Activated B cell treated with CpG ODN at 0.5 μM for 24 hours (primary cell): ENCODE data around the gene ZMYND8. TPM values are rescaled to one million over a fixed set of nuclear protein-coding genes. Genes with fewer than 3 reads are reported as not detected.
"Not testable (repeated sequence)": the region's sequence is repeated elsewhere in the genome, so short reads cannot be mapped to it uniquely, and the experiment has no call there.

ENCODE experiments used
- ATAC-seq: fragments of 200-7000 bp; cut with Tn5 transposase; one replicate; pipeline ENCODE4 v1.10.0; 2021; ENCODE audit warnings: low read depth, mild to moderate bottlenecking, moderate library complexity
- CTCF ChIA-PET: fragments of 350-600 bp; sonication (Branson Sonifier 250); formaldehyde crosslinking; loops from one replicate; lab custom pipeline; 2021; ENCODE audit warnings: antibody characterized with exemption; lab: Charles Lee
- POLR2A ChIA-PET: fragments of 350-600 bp; sonication (Branson Sonifier 250); formaldehyde crosslinking; loops from one replicate; lab custom pipeline; 2021; ENCODE audit warnings: antibody characterized with exemption; lab: Charles Lee
- DNase-seq: peaks from one replicate; pipeline ENCODE4 v3.0.0; 2022
- H3K27ac Mint-ChIP-seq: one replicate; pipeline ENCODE4 v1.8.0; 2020; ENCODE audit warnings: mixed read lengths
- H3K27me3 Mint-ChIP-seq: one replicate; pipeline ENCODE4 v1.8.0; 2021; ENCODE audit warnings: mixed read lengths
- H3K36me3 Mint-ChIP-seq: one replicate; pipeline ENCODE4 v1.8.0; 2021; ENCODE audit warnings: low read depth, mixed read lengths
- H3K4me1 Mint-ChIP-seq: one replicate; pipeline ENCODE4 v1.8.0; 2021; ENCODE audit warnings: mixed read lengths
- H3K4me3 Mint-ChIP-seq: one replicate; pipeline ENCODE4 v1.8.0; 2020; ENCODE audit warnings: mild to moderate bottlenecking, mixed read lengths
- H3K9me3 Mint-ChIP-seq: one replicate; pipeline ENCODE4 v1.8.0; 2020; ENCODE audit warnings: mixed read lengths
- intact Hi-C: fragments of 100-400 bp; cut with micrococcal nuclease; formaldehyde crosslinking; loops from one replicate; pipeline ENCODE4 v1.15.1; 2024
- total RNA-seq: library from RNA; stranded (reverse); gene quantifications from 2 replicates; pipeline ENCODE4 v1.2.3, GENCODE V29; 2022
- TF ChIP-seq, protein P1 (sequence below): fragments of 200-600 bp; IDR thresholded peaks from one replicate; pipeline ENCODE4 v1.8.0; 2022; ENCODE audit warnings: antibody characterized with exemption, mild to moderate bottlenecking

Gene ZMYND8
- total RNA-seq, 1 donor from 2014 or later: 42.6 TPM

DNA sequence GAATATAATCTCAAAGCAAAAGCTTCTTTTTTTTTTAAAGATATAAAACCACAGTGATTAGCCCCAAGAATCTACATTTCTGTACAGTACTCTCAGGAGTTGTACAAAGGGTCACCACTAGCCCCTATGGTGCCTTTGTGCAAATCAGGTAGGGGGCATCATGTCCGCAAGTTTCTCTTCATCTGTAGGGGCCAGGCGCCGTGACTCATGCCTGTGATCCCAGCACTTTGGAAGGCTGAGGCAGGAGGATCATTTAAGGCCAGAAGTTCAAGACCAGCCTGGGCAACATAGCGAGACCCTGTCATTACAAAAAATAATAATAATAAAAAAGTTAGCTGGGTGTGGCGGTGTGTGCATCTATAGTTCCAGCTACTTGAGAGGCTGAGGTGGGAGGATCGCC is 63.9 kb downstream of the ZMYND8 start:
- Mint-ChIP-seq H3K27me3 (no peaks in the 10 kb centered on the region), H3K9me3 (no peaks in the 10 kb centered on the region), H3K27ac (no peak overlapping the region), H3K36me3 (peaks cover 89% of the 10 kb centered on the region), H3K4me1 (no peaks in the 10 kb centered on the region), H3K4me3 (no peak overlapping the region)
- no peak for ATAC-seq
- TF ChIP-seq, protein P1, sequence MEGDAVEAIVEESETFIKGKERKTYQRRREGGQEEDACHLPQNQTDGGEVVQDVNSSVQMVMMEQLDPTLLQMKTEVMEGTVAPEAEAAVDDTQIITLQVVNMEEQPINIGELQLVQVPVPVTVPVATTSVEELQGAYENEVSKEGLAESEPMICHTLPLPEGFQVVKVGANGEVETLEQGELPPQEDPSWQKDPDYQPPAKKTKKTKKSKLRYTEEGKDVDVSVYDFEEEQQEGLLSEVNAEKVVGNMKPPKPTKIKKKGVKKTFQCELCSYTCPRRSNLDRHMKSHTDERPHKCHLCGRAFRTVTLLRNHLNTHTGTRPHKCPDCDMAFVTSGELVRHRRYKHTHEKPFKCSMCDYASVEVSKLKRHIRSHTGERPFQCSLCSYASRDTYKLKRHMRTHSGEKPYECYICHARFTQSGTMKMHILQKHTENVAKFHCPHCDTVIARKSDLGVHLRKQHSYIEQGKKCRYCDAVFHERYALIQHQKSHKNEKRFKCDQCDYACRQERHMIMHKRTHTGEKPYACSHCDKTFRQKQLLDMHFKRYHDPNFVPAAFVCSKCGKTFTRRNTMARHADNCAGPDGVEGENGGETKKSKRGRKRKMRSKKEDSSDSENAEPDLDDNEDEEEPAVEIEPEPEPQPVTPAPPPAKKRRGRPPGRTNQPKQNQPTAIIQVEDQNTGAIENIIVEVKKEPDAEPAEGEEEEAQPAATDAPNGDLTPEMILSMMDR: no peak
- POLR2A ChIA-PET: no interaction called here
- intact Hi-C loops: no loop called here
- DNase-seq: no peak
- CTCF ChIA-PET: interaction anchor here (0.9 kb wide), 1 partner anchor 91 kb away, joined by 3 read pairs; no protein-coding TSS in a partner anchor

DNA sequence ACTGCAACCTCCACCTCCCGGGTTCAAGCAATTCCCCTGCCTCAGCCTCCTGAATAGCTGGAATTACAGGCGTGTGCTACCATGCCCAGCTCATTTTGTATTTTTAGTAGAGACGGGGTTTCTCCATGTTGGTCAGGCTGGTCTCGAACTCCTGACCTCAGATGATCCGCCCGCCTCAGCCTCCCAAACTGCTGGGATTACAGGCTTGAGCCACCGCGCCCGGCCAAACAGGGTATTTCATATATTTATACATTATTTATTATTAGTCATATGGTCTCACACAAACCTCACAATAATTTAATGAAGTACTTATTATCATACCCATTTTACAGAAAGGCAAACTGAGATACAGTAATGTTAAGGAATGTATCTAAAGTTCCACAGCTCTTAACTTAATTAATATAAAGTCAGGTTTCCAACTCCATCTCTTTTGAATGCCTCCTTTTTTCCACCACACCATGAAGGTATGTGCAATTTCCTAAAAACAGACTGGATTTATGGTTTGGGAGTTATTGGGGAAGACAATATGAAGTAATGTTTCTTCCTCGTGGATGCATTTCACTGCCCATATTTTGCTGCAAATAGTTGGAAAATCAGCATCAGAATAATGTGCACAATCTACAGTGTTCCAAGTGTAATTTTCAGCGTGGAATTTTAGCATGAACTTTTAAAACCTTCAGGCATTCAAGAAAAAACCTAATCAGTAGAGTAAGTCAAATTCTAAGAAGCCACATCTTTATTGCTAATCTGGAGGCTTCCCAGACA is 65.7 kb downstream of the ZMYND8 start:
- POLR2A ChIA-PET: interaction anchor here (1.0 kb wide), 1 partner anchor 16 kb away, joined by 3 read pairs; no protein-coding TSS in a partner anchor
- ATAC-seq: no peak
- Mint-ChIP-seq H3K27ac (no peak overlapping the region), H3K9me3 (no peaks in the 10 kb centered on the region), H3K27me3 (no peaks in the 10 kb centered on the region), H3K4me3 (no peak overlapping the region), H3K4me1 (no peaks in the 10 kb centered on the region), H3K36me3 (peaks cover 87% of the 10 kb centered on the region)
- no peak for DNase-seq
- TF ChIP-seq, protein P1: no peak
- intact Hi-C loops: no loop called here
- CTCF ChIA-PET: interaction anchor here (1.5 kb wide), 1 partner anchor 18 kb away, joined by 4 read pairs; no protein-coding TSS in a partner anchor

DNA sequence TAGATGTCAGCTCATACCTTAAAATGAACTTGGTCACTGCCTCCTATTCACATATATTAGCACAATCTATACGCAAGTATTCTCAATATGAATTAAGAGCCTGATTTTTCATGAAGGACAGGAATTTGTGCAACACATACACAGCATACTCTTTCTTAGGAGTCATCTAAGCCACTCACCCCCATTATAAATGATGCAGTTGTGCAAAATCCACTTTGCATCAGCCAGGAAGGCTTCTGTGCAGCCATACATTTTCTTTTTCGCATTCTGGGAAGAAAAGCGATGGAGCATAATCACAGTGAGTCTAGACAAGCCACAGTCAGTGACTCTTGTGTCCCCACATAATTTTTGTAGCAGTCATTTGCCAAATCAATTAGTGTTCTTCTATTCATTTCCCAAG is 66.5 kb downstream of the ZMYND8 start:
- TF ChIP-seq, protein P1: no peak
- Mint-ChIP-seq H3K27me3 (no peaks in the 10 kb centered on the region), H3K9me3 (no peaks in the 10 kb centered on the region), H3K27ac (no peak overlapping the region), H3K4me3 (no peak overlapping the region), H3K36me3 (peaks cover 86% of the 10 kb centered on the region), H3K4me1 (no peaks in the 10 kb centered on the region)
- POLR2A ChIA-PET: interaction anchor here (0.6 to 1.0 kb wide), 3 partner anchors 15 to 320 kb away, joined by 3 to 8 read pairs (median 7); no protein-coding TSS in a partner anchor
- intact Hi-C loops: no loop called here
- CTCF ChIA-PET: interaction anchor here (1.0 to 1.5 kb wide), 2 partner anchors 17 to 94 kb away, joined by 3 to 4 read pairs; no protein-coding TSS in a partner anchor
- no peak for ATAC-seq
- no peak for DNase-seq

DNA sequence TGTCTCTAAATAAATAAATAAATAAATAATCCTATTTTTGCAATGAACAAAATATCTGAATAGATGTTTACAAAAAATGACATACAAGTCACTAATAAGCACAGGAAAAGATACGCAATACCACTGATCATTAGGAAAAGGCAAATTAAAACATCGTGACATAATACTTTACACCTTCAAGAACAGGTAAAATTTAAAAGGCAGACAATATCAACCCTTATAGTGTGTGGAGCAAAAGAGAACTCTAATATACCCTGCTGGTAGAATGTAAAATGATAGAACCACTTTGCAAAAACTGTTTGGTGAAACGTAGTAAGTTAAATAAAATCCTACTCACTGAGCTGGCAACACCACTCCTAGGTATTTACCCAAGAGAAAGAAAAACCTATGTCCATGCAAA is 67.4 kb downstream of the ZMYND8 start:
- ChIA-PET POLR2A (no interaction called here), CTCF (interaction anchor here (1.0 kb wide), 1 partner anchor 95 kb away, joined by 3 read pairs; no protein-coding TSS in a partner anchor)
- DNase-seq (no peak), ATAC-seq (no peak)
- no peaks in the 10 kb centered on the region for H3K27me3 Mint-ChIP-seq
- H3K9me3 Mint-ChIP-seq: no peaks in the 10 kb centered on the region
- H3K27ac Mint-ChIP-seq: no peak overlapping the region
- TF ChIP-seq, protein P1: no peak
- H3K4me3 Mint-ChIP-seq: no peak overlapping the region
- H3K4me1 Mint-ChIP-seq: no peaks in the 10 kb centered on the region
- intact Hi-C loops: no loop called here
- peaks cover 86% of the 10 kb centered on the region for H3K36me3 Mint-ChIP-seq

DNA sequence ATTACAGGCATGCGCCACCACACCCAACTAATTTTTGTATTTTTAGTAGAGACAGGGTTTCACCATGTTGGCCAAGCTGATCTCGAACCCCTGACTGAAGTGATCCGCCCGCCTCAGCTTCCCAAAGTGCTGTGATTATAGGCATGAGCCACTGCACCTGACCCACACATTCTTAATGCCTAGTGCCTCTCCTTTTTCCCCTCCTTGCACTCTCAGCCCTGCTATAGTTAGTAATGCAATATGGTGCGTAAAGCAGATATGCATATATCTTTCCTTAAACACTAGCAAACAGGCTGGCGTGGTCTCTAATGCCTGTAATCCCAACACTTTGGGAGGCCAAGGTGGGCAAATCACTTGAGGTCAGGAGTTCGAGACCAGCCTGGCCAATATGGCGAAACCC is 68.0 kb downstream of the ZMYND8 start:
- not testable (repeated sequence) for H3K4me1 Mint-ChIP-seq

More for the DNA sequence above, 68.0 kb downstream of the ZMYND8 start:
- H3K27ac Mint-ChIP-seq, ATAC-seq, H3K27me3 Mint-ChIP-seq, DNase-seq, H3K4me3 Mint-ChIP-seq, H3K9me3 Mint-ChIP-seq, intact Hi-C loops: not testable (repeated sequence)
- CTCF ChIA-PET: interaction anchor here (1.1 to 1.3 kb wide), 2 partner anchors 64 to 96 kb away, joined by 4 to 6 read pairs; no protein-coding TSS in a partner anchor
- POLR2A ChIA-PET: interaction anchor here (0.5 kb wide), 1 partner anchor 162 kb away, joined by 3 read pairs; no protein-coding TSS in a partner anchor
- peaks cover 86% of the 10 kb centered on the region for H3K36me3 Mint-ChIP-seq
